MCF 10A (cell line): ENCODE measurements around the gene ELL2. TPM values are rescaled to one million over a fixed set of nuclear protein-coding genes. Genes with fewer than 3 reads are reported as not detected.

ENCODE experiments used
- BruUV-seq: library from RNA; stranded (reverse); fragments of 400-500 nt; replicated peaks from 2 replicates; lab custom pipeline; 2021; lab: Mats Ljungman, UMichigan
- CTCF ChIA-PET: fragments of 300-600 bp; sonication (Branson Sonifier 250); formaldehyde crosslinking; extraction: SDS; loops from one replicate; lab custom pipeline; 2021; ENCODE audit warnings: antibody characterized with exemption, inconsistent platforms; lab: Yijun Ruan, JAX
- POLR2A ChIA-PET: fragments of 300-600, 350-650 bp; sonication (Branson Sonifier 250); formaldehyde crosslinking; extraction: SDS; loops from one replicate; lab custom pipeline; 2020; ENCODE audit warnings: antibody characterized with exemption, inconsistent platforms; lab: Yijun Ruan, JAX
- DNase-seq: peaks from one replicate; pipeline ENCODE4 v3.0.0-alpha.2; 2018; ENCODE audit not compliant: unreplicated experiment
- H3K27ac Mint-ChIP-seq: one replicate; pipeline ENCODE4 v1.8.0; 2022; ENCODE audit warnings: mild to moderate bottlenecking, low read depth, mixed read lengths; ENCODE audit not compliant: unreplicated experiment
- H3K27me3 Mint-ChIP-seq: one replicate; pipeline ENCODE4 v1.8.0; 2022; ENCODE audit warnings: mixed read lengths; ENCODE audit not compliant: insufficient read depth, unreplicated experiment
- H3K36me3 Mint-ChIP-seq: one replicate; pipeline ENCODE4 v1.8.0; 2022; ENCODE audit warnings: mild to moderate bottlenecking, moderate library complexity, mixed read lengths; ENCODE audit not compliant: insufficient read depth, unreplicated experiment
- H3K4me1 Mint-ChIP-seq: one replicate; pipeline ENCODE4 v1.8.0; 2022; ENCODE audit warnings: mixed read lengths; ENCODE audit not compliant: insufficient read depth, unreplicated experiment
- H3K4me3 Mint-ChIP-seq: one replicate; pipeline ENCODE4 v1.8.0; 2022; ENCODE audit warnings: mild to moderate bottlenecking, moderate library complexity, mixed read lengths; ENCODE audit not compliant: unreplicated experiment
- H3K9me3 Mint-ChIP-seq: one replicate; pipeline ENCODE4 v1.8.0; 2022; ENCODE audit warnings: mixed read lengths; ENCODE audit not compliant: unreplicated experiment
- CTCF ChIP-seq: fragments of 200-600 bp; IDR thresholded peaks from one replicate; pipeline ENCODE4 v1.8.0; 2022; ENCODE audit warnings: antibody characterized with exemption, mild to moderate bottlenecking; ENCODE audit not compliant: unreplicated experiment
- intact Hi-C: fragments of 100-400 bp; cut with micrococcal nuclease; formaldehyde crosslinking; loops from 2 replicates; pipeline ENCODE4 v1.14.1; 2022
- total RNA-seq: library from RNA; stranded (reverse); gene quantifications from 2 replicates; pipeline ENCODE4 v1.2.3, GENCODE V29; 2022

Gene ELL2
- total RNA-seq, 1 experiment from 2014 or later = 147 TPM

DNA sequence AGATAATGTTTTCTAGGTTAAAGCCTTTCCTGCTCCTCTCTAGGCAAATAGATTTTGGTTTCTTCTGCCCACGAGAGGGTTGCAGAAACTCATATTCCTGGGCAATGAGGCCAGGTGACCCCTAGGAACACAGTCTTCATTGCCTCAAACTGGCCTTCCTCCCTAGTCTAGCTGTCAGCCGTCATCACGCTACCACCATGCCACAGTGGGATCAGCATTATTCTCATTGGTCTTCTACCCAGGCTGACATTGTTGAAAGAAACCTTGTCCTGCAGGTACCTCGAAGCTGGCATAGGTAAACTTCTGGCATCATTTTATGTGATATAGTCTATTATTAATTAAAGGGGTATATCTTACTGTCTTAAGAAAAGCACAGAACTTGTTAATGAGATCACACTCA is 51.1 kb downstream of the ELL2 start:
- no TSS peak for BruUV-seq
- CTCF ChIA-PET = no interaction called here

GRCh38 chr5:95909738-95910137 is 51.9 kb downstream of the ELL2 start:
- intact Hi-C loops = loop anchor here (10.0 kb wide), 1 partner anchor 45 kb away; no protein-coding TSS in a partner anchor
- TF ChIP-seq CTCF = no peak
- no peak for DNase-seq
- CTCF ChIA-PET = no interaction called here
- Mint-ChIP-seq H3K9me3 (no peaks in the 10 kb centered on the region), H3K27me3 (no peaks in the 10 kb centered on the region), H3K4me1 (peaks cover 13% of the 10 kb centered on the region), H3K27ac (peak overlapping the region; percentile 15), H3K36me3 (peaks cover 63% of the 10 kb centered on the region), H3K4me3 (no peak overlapping the region)
- POLR2A ChIA-PET = interaction anchor here (0.6 to 1.5 kb wide), 3 partner anchors 8 to 45 kb away, joined by 3 to 4 read pairs (median 3); no protein-coding TSS in a partner anchor
- no TSS peak for BruUV-seq

More for the DNA sequence above, 51.1 kb downstream of the ELL2 start:
- Mint-ChIP-seq H3K4me1 (peaks cover 15% of the 10 kb centered on the region), H3K27ac (no peak overlapping the region), H3K4me3 (no peak overlapping the region), H3K36me3 (peaks cover 55% of the 10 kb centered on the region), H3K9me3 (no peaks in the 10 kb centered on the region), H3K27me3 (no peaks in the 10 kb centered on the region)
- no peak for DNase-seq
- intact Hi-C loops = no loop called here
- no peak for TF ChIP-seq CTCF
- POLR2A ChIA-PET = interaction anchor here (0.6 to 0.7 kb wide), 3 partner anchors 14 to 294 kb away, joined by 3 to 8 read pairs (median 3); no protein-coding TSS in a partner anchor

GRCh38 chr5:95908799-95909198 is 52.9 kb downstream of the ELL2 start:
- intact Hi-C loops = loop anchor here (10.0 kb wide), 1 partner anchor 46 kb away; no protein-coding TSS in a partner anchor
- peaks cover 13% of the 10 kb centered on the region for H3K4me1 Mint-ChIP-seq
- H3K4me3 Mint-ChIP-seq = no peak overlapping the region
- H3K36me3 Mint-ChIP-seq = peaks cover 73% of the 10 kb centered on the region
- no peaks in the 10 kb centered on the region for H3K27me3 Mint-ChIP-seq
- no TSS peak for BruUV-seq
- POLR2A ChIA-PET = interaction anchor here (0.9 to 1.5 kb wide), 4 partner anchors 9 to 32 kb away, joined by 3 to 4 read pairs (median 3); no protein-coding TSS in a partner anchor
- H3K9me3 Mint-ChIP-seq = peaks cover 4% of the 10 kb centered on the region
- no peak for DNase-seq
- peak overlapping the region; percentile 15 for H3K27ac Mint-ChIP-seq
- TF ChIP-seq CTCF = no peak
- CTCF ChIA-PET = interaction anchor here (1.0 to 2.3 kb wide), 2 partner anchors 53 to 427 kb away, joined by 5 to 11 read pairs; partner anchors contain the start of gene ELL2

DNA sequence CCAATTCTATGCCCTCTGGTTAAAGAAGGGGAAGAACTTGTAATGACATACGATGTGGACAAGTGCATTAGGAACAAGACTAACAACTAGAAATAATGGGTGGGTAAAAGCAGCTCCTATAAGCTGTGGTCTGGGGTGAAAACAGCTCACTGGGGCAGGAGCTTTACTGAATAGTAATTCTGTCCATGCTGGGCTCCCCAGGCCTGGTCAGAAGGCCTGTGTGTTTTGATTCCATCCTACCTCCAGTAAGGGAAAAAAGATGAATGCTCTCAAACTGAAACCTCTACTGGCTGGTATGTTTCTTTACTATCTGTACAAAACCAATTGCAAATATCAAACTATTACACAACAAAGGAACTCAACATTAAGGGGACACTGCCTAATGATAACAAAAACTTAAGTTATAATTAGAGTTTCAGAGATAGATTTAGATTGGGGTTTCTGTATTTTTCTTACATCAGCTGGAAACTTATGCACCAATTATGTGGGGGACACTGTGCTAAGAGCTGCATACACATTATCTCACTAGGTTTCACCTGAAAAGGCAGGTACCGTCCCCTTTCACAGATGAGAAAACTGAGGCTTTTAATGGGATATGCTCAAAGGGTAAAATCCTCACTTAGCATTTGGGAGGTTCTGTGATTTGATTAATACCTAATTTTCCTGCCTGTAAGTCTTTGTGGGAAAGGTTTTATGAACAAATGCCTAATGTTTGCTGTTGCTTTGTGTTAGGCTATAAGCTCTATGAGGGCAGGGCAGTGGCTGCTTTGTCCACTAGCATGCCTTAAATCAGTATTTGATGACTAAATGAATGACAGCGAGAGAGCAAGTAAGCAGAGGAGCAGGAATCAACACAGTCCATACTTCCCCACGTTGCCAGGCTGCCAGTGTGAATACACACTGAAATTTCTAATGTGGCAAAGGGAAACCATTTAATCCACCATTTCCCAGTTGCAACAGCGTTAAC is 53.6 kb downstream of the ELL2 start:
- H3K27ac Mint-ChIP-seq = no peak overlapping the region
- peaks cover 74% of the 10 kb centered on the region for H3K36me3 Mint-ChIP-seq
- intact Hi-C loops = loop anchor here (10.0 kb wide), 1 partner anchor 47 kb away; no protein-coding TSS in a partner anchor
- H3K27me3 Mint-ChIP-seq = no peaks in the 10 kb centered on the region
- no peak for DNase-seq
- H3K9me3 Mint-ChIP-seq = peaks cover 7% of the 10 kb centered on the region
- no TSS peak for BruUV-seq
- peaks cover 13% of the 10 kb centered on the region for H3K4me1 Mint-ChIP-seq
- ChIA-PET POLR2A (interaction anchor here (0.8 to 1.5 kb wide), 6 partner anchors 10 to 33 kb away, joined by 3 to 4 read pairs (median 3); no protein-coding TSS in a partner anchor), CTCF (interaction anchor here (0.5 to 2.3 kb wide), 4 partner anchors 49 to 428 kb away, joined by 3 to 11 read pairs (median 4); partner anchors contain the start of gene ELL2)
- TF ChIP-seq CTCF = no peak
- no peak overlapping the region for H3K4me3 Mint-ChIP-seq
